Fibroblast of skin of left quadriceps (primary cell): ENCODE data around the gene FLACC1.
"Not testable (repeated sequence)": the region's sequence is repeated elsewhere in the genome, so short reads cannot be mapped to it uniquely, and the experiment has no call there.

ENCODE experiments used
- DNase-seq, 2 experiments: peaks; one replicate each; pipeline ENCODE4 v3.0.0-alpha.2; 2013; ENCODE audit warnings: low read depth in 2 of 2

Gene FLACC1

GRCh38 chr2:201255408-201256033, 101.6 kb downstream of the FLACC1 start:
- no peak for DNase-seq

- DNase-seq = no peak
These were observed 102.9 kb downstream of the FLACC1 start for GRCh38 chr2:201254081-201254730.

DNA sequence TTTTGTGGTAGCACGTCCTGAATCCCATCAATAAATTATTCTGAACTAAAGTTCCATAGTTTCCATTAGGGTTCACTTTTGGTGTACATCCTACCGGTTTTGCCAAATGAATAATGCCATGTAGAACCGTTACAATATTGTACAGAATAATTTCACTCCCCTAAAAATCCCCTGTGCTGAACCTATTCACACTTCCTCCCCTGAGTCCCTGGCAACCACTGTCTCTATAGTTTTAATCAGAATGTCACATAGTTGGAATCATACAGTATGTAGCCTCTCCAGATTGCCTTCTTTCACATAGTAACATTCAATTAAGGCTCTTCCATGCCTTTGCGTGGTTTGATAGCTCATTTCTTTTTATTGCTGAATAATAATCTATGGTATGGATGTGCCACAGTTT, 106.4 kb downstream of the FLACC1 start:
- no peak for DNase-seq

- no peak for DNase-seq
These were observed 107.3 kb downstream of the FLACC1 start for GRCh38 chr2:201249889-201250288.

DNA sequence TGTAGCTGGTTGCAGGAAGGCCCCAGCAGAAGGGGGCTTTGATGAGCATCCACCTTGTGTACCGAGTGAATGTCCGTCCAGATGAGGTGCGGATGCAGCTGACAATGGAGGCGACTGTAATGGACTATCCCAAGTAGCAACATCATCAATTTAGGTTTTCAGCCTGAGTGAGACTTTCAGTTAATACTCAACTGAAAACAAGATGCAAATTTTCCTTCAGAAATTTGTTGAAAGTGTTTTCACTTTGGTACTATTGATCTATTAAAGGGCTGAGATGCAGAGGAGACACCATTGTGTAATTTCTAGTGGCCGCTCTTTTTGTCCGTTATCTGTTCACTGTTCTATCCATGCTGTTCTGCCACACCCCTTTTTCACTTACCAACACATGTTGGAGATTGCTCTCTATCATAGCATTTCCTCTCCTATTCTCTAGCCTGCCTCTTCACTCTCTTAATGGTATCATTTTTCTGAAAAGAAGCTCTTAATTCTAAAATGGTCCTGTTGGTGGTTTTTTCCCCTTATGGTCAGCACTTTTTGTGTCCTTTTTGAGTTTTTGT, 108.8 kb downstream of the FLACC1 start:
- DNase-seq = no peak

- DNase-seq = no peak
These were observed 110.9 kb downstream of the FLACC1 start for GRCh38 chr2:201246280-201246679.

GRCh38 chr2:201244829-201245228, 112.3 kb downstream of the FLACC1 start:
- DNase-seq = no peak

- DNase-seq = no peak
These were observed 114.4 kb downstream of the FLACC1 start for GRCh38 chr2:201242571-201243277.

DNA sequence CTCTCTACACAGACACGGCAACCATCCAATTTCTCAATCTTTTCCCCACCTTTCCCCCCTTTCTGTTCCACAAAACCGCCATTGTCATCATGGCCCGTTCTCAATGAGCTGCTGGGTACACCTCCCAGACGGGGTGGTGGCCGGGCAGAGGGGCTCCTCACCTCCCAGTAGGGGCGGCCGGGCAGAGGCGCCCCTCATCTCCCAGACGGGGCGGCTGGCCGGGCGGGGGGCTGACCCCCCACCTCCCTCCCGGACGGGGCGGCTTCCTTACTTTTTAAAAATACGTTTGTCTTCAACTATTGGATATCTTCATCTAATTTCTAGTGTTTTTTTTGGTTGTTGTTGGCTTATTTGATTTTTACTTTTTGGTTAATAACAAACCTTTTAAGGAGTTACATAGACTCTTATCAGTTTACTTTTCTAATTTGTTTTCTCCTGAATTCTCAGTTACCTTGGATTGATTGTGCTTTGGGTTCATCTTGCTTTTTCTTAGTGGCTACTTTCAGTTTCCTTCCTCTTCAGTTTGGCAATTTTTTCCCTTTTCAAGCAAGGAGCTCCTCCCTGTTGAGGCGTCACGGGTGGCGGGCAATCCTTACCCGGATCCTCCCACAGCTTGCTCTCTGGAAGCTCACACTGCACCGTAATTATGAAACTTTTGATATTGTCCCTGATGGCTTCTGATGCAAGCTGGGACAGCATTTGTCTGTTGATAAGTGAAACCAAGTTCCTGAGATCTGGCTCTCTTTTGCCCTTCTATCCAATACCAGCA, 117.8 kb downstream of the FLACC1 start:
- not testable (repeated sequence) for DNase-seq
